COR-L47 (cell line): ENCODE results near the gene FMO1.
A peak's percentile ranks its signal among the peaks of the same experiment; 100 is the strongest.
"Not testable (repeated sequence)": the region's sequence is repeated elsewhere in the genome, so short reads cannot be mapped to it uniquely, and the experiment has no call there.

Experiments used
- DNase-seq: peaks from one replicate; lab custom pipeline; 2025; lab: John Stamatoyannopoulos, UW

Gene FMO1

GRCh38 chr1:171233183-171233582 lies 15.1 kb upstream of the FMO1 start:
- no peak for DNase-seq

- not testable (repeated sequence) for DNase-seq
These were observed 12.1 kb upstream of the FMO1 start for GRCh38 chr1:171236231-171236630.

- no peak for DNase-seq
These were observed 4.4 kb upstream of the FMO1 start for GRCh38 chr1:171243878-171244277.

- no peak for DNase-seq
These were observed 2.7 kb upstream of the FMO1 start for GRCh38 chr1:171245458-171246064.

GRCh38 chr1:171247501-171247900 lies 793 bp upstream of the FMO1 start:
- DNase-seq = no peak

- DNase-seq = no peak
These were observed 547 bp downstream of the FMO1 start for GRCh38 chr1:171248841-171249240.

- no peak for DNase-seq
These were observed 2.0 kb downstream of the FMO1 start for GRCh38 chr1:171250263-171250662.

- peak; percentile 29 for DNase-seq
These were observed 3.0 kb downstream of the FMO1 start for GRCh38 chr1:171251042-171251951.

- no peak for DNase-seq
These were observed 3.6 kb downstream of the FMO1 start for GRCh38 chr1:171251952-171252300.

- peak; percentile 4 for DNase-seq
These were observed 4.2 kb downstream of the FMO1 start for GRCh38 chr1:171252482-171252881.

GRCh38 chr1:171254859-171255258 lies 6.6 kb downstream of the FMO1 start:
- no peak for DNase-seq

GRCh38 chr1:171256940-171257606 lies 8.8 kb downstream of the FMO1 start:
- peak; percentile 4 for DNase-seq

GRCh38 chr1:171257607-171258076 lies 9.3 kb downstream of the FMO1 start:
- no peak for DNase-seq

GRCh38 chr1:171258429-171258828 lies 10.1 kb downstream of the FMO1 start:
- DNase-seq = no peak

GRCh38 chr1:171258943-171259342 lies 10.6 kb downstream of the FMO1 start:
- DNase-seq = no peak

GRCh38 chr1:171261336-171261735 lies 13.0 kb downstream of the FMO1 start:
- DNase-seq = no peak

- no peak for DNase-seq
These were observed 15.6 kb downstream of the FMO1 start for GRCh38 chr1:171263901-171264300.

- no peak for DNase-seq
These were observed 17.4 kb downstream of the FMO1 start for GRCh38 chr1:171265686-171266085.

- no peak for DNase-seq
These were observed 18.6 kb downstream of the FMO1 start for GRCh38 chr1:171266930-171267329.

- DNase-seq = no peak
These were observed 19.1 kb downstream of the FMO1 start for GRCh38 chr1:171267391-171267790.

GRCh38 chr1:171270806-171271205 lies 22.5 kb downstream of the FMO1 start:
- DNase-seq = no peak

GRCh38 chr1:171277534-171277933 lies 29.2 kb downstream of the FMO1 start:
- no peak for DNase-seq

GRCh38 chr1:171279234-171279633 lies 30.9 kb downstream of the FMO1 start:
- no peak for DNase-seq
